Daoy (cell line): ENCODE data around the gene TENT4B. TPM values are rescaled to one million over a fixed set of nuclear protein-coding genes. Genes with fewer than 3 reads are reported as not detected.

Experiments
- DNase-seq: peaks from one replicate; pipeline ENCODE4 v3.0.0-alpha.2; 2015; ENCODE audit warnings: low read depth
- total RNA-seq: library from RNA; depleted of rRNA; stranded (reverse); fragments of >200 nt; shearing (Covaris generic); gene quantifications from 2 replicates; pipeline ENCODE4 v1.2.3, GENCODE V29; 2014; rRNA removed

Gene TENT4B
- total RNA-seq, 1 experiment from 2014 or later, result 6.5 TPM

DNA sequence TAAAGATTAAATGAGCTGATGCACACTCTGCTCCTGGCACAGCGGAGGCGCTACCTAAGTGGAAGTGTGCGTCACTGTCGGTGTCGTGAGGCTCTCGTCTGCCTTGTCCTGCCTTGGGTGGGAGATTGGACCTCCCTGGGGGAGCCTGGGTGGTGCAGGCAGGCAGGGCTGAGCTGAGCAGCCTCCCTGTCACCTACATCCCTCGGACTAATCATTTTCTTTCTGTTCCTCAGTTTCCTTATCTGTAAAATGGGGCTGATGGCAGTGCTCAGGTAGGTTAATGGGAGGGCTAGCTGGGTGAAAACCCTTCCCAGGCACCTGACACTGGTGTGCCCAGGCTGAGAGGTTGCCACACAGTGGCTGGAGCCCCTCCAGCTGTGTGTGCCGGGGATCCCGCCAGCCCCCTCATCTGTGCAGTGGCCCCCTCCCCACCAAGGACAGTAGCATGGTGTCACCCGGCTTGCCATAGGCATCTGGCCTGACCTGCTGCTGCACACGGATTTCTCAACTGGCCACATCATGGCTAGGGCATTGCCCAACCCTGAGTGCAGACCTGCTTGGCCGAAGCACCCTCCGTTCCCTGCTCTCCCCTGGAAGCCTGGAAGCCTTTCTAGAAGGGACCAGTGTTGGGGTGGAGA lies 117.5 kb downstream of the TENT4B start:
- no peak for DNase-seq

- no peak for DNase-seq
Observed at GRCh38 chr16:50271148-50272041, 118.3 kb downstream of the TENT4B start.

GRCh38 chr16:50272111-50272571 lies 119.0 kb downstream of the TENT4B start:
- no peak for DNase-seq

- DNase-seq, result no peak
Observed at GRCh38 chr16:50272687-50273381, 119.7 kb downstream of the TENT4B start.

DNA sequence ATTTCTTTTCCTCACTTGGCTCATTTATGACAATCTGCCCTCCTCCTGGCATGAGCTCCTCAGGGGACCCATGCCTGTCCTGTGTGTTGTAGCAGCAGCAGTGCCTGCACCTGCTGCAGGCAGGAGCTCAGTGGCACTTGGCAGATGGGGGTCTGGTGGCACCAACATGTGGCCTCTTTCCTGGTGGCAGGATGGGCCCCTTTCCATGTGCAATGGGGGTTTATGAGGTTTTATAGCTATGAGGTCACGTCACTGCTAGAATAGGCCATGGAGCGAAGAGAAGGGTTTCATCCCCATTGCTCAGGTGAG lies 120.2 kb downstream of the TENT4B start:
- no peak for DNase-seq

GRCh38 chr16:50273888-50274325 lies 120.8 kb downstream of the TENT4B start:
- DNase-seq, result no peak

- DNase-seq, result no peak
Observed at GRCh38 chr16:50274326-50275097, 121.4 kb downstream of the TENT4B start.

- DNase-seq, result no peak
Observed at GRCh38 chr16:50275098-50275415, 122.0 kb downstream of the TENT4B start.

- DNase-seq, result no peak
Observed at GRCh38 chr16:50275428-50276325, 122.6 kb downstream of the TENT4B start.

- DNase-seq, result no peak
Observed at GRCh38 chr16:50276326-50276640, 123.2 kb downstream of the TENT4B start.

DNA sequence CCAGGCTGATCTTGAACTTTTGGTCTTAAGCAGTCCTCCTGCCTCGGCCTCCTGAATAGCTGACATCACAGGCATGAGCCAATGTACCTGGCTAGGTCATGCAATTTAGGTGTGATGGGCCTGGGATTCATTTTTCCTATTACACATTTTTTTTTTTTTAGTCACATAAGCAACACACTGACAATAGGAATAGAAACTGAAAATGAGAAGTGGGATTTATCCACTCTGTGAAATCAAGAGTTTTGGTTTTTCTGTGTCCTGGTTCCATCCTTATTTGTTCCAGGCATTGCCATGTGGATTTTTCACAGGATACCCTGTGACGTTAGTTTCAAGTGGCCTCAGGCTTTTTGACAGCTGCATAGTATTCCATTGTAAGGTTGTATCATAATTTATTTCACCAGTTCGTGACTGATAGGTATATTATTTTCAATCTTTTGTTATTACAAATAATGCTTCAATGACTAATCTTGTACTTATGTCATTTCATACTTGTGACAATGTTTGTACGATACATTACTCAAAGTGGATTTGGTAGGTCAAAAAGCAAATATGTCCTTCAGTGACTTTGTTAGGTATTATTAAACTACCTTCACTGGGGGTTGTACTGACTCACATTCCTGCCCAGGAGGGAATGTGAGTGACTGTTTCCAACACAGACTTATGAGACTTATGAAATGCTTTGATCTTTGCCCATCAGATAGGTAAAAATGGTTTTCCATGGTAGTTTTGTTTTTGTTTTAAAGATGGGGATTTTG lies 123.9 kb downstream of the TENT4B start:
- DNase-seq, result no peak

DNA sequence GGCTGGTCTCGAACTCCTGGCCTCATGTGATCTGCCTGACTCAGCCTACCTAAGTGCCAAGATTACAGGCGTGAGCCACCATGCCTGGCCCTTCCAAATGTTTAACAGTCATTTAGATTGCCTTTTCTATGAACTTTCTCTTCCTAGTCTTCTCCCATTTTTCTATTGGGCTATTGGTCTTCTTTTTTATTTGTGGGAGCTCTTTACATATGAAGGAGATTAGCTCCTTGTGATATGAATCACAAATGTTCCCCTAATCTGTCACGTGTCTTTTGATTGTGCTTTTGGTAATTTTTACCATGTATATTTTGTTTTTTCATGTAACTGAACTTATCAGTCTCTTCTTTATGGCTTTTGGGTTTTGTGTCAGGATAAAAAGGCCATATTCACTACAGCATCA lies 125.1 kb downstream of the TENT4B start:
- no peak for DNase-seq

- DNase-seq, result no peak
Observed at GRCh38 chr16:50279504-50279865, 126.4 kb downstream of the TENT4B start.

DNA sequence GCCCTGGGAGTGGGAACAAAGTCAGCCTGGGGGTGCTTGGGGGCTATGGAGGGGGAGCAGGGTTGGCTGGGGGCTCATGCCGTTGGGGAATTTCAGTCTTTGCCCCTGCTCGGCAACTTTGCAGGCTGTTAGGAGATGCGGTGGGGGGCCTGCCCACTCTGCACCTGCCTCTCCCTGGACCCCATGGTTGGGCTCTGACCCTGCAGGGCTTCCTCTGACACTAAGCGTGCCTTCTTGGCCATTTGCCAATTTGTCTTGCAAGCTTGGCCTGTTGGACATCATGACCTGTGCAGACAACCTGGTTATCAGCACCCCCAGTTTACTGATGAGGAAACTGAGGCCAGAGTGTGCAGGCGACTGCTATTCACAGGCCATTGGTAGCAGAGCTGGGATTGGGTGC lies 127.8 kb downstream of the TENT4B start:
- DNase-seq, result no peak

Other genes starting within 250 kb of the TENT4B start
- 14.8 and 19.2 TPM in 2 replicates for gene CNEP1R1, start 128.1 kb upstream of the TENT4B start, total RNA-seq
- 32.3 and 46.6 TPM in 2 replicates for gene HEATR3, start 87.3 kb upstream of the TENT4B start, total RNA-seq
- 7.2 and 8.7 TPM in 2 replicates for gene ADCY7, start 113.2 kb downstream of the TENT4B start, total RNA-seq
- gene BRD7, start 215.7 kb downstream of the TENT4B start, total RNA-seq, result 56.7 and 73.6 TPM in 2 replicates